HS-27A (cell line): Measurements from ENCODE around the gene CEP97.

ENCODE experiments used
- DNase-seq: peaks from one replicate; pipeline ENCODE4 v3.0.0-alpha.2; 2012; ENCODE audit warnings: low read depth, missing footprints

Gene CEP97

DNA sequence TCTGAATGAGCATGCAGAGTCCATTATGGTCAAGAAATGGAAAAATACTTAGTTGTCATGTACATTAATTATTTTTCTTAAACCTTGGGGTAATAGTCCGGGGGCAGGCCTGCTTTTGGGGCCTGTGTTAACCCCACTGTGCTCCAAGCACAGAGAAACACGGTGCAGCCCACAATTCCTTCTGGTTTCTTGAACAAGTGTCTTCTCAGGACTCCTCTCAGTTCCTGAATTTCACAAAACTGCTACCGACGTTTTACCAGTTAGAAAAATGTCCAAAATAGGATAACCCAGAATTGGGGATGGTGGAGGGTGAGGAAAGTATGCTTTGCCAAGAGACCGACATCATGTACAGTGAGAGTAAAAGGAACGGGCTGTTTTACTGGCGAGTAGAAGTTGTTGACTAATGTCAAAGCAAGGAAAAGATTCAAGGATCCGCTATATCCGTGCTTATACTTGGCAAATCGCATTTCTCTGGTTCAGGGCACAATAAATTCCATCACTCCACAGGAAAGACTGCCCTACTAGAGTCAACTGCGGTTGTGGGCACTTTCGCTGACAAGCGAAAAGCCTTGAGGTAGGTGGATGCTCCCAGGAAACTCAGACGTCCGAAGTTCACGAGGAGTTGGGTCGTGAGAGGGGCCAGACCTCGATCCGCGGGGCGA, 54.1 kb downstream of the CEP97 start:
- DNase-seq, result no peak

DNA sequence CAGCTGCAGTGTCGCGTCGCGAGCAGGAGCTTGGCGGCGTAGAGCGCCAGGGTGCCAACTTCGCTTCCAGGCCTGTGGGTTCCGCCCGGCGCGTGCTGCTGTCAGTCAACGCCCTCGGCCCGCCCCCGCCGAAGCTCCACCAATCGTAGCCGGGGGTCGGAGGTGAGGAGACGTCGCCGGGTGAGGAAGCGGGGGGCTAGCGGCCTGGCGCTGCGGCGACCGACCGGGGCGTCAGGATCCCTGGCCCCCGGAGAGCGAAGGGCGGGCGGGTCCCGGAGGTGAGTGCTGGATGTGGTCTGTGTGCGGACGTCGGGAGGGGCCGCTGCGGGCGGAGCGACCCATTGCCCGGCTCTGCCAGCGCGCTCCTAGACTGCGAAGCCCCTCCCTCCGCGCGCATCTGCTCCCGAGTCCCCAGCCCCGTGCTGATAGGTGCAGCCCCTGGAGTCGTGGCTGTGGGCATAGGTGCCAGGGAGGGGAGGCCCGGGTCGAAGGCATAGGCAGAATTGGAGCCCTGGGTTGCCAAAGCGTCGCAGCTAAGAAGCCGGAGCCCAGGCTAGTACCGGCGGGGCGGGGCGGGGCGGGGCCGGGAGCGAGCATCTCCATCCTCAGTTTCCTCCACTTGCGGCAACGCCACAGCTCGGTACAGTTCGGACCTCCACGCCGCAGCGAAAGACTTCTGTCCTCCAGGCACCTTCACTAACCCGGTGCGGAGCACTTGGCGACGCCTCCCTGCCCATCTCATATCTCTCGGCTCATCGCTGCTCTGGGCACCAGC, 54.8 kb downstream of the CEP97 start, which contains the start of gene NXPE3:
Gene NXPE3, plus strand, starts transcription at position 165 of the 775 bp plus-strand sequence. CDS start 6,386 bp downstream, outside the sequence.
- DNase-seq, result peak; percentile 62

DNA sequence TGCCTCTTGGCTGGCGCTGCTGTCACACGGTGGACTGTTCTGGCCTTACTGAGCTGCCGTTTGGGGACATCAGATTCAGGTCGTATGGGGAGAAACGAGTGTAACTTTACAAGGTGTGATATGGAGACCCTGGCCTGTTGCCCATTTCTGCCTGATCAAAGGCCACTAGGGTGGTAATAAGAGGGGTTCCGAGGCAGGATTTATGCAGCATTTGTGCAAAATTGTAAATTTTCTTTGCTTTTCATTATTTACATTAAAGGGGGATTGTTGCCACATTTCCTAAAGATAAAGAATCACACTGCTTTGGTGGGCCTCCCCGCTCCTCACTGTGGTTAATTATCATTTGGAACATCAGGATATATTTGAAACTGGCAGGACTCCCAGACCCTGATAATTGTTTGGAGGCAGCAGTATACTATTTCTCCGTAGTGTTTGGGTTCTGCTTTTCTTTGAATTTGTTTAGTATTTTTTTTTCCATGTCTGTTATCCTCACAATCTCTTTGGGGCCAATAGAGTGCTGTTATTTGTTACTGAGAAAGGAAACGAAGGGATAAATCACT, 55.5 kb downstream of the CEP97 start:
- no peak for DNase-seq

DNA sequence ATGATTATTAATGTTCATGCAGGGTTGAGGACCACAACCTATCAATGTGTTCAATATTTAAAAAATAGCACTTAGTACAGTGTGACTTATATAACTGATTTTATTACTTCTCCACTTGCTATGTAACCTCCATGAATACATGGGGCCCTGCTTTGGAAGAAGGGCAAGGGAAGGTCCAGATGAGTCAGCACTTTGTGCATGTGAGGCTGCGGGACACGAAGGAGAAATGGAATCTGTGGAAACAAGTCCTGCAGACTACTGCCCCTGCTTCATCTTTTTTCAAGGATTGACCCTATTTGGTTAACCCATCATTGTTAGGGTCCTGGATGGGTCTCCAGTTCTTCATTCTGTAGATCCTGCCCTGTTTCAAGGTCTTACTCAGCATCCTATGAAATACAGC, 56.2 kb downstream of the CEP97 start:
- DNase-seq, result peak; percentile 60

DNA sequence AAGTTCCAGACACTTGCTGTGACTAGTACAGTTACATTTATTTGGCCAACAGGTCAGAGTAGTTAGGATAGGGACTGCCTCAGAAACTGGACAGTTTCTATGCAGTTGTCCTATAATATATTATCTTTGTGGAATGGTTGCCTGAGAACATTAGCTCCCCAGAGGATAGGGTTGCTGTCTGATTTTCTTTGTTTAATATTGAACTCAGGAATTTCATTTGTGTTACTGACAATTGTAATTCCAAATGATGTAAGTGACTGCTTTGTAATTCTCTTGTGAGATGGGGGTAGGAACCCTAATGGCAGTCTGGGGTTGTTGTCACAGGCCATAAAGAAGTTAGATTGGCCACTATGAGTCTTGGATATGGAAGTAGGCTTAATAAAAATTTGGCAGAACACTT, 56.8 kb downstream of the CEP97 start:
- DNase-seq, result no peak

DNA sequence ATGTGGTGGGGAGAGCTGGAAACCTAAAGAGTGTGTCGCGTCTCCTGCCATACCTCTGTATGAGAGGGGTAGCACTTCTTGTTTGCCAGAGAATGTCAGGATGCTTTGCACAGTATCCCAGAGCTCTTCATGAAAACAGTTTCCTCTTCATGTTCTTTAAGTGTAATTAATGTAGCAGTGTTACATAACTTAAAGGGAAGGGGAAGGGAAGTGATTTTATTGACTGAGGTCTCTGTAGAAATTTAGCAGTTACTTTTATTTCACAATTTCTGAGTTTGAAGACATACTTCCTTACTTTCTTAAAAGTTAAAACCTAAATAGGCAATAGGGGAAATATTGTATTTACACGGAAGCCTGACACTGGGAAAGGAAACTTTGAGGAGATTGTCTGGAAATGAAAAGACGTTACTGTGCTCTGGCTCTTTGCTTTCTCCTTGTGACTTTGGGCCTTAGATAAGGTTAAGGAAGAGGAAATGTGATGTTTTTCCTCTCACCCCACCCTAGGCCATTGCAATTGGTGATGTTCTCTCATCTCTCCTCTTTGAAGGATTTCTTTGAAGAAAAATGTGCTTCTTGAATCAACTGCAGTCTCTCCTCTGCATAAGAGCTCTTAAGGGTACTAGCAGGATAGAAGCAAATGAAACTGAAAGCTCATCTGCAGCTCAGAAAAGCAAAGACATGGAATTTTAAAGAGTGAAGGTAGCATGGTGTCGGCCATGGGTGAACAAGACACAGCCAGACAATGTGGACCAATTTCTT, 60.6 kb downstream of the CEP97 start:
- no peak for DNase-seq

DNA sequence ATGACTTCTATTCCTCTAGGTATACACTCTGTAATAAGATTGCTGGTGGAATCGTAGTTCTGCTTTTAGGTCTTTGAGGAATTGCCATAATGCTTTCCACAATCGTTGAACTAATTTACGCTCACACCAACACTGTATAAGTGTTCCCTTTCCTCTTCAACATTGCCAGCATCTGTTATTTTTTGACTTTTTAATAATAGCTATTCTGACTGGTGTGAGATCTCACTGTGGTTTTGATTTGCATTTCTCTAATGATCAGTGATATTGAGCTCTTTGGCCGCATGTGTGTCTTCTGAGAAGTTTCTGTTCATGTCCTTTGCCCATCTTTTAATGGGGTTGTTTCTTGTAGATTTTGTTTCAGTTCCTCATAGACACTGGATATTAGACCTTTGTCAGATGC, 67.4 kb downstream of the CEP97 start:
- no peak for DNase-seq

DNA sequence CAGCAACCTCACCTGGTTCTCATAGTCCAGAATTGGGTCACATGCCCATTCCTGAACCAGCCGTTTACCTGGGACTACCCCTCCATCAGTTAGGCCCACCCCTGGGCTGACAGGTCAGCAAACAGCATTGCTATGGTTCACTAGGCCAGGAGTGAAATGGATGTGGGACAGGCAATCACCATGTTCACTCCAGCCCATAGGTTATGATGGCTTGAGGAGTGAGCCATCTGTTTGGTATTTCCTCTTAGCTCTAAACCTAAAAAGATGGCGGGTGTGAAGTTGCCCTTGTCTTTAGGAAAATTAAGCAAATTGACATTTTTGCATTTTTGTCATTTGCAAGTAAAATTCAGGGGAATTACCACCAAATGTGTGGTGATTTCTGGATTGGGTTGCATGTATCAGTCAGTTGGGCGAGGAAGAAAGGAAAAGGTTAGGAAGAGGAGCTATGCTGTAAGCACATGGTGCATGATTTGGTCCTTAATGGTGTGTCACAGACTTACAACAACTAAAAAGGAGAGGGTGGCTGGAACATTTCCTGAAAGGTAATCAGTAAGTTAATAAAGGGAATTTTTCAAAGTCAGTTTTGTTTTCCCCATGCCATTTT, 71.8 kb downstream of the CEP97 start:
- DNase-seq, result no peak

DNA sequence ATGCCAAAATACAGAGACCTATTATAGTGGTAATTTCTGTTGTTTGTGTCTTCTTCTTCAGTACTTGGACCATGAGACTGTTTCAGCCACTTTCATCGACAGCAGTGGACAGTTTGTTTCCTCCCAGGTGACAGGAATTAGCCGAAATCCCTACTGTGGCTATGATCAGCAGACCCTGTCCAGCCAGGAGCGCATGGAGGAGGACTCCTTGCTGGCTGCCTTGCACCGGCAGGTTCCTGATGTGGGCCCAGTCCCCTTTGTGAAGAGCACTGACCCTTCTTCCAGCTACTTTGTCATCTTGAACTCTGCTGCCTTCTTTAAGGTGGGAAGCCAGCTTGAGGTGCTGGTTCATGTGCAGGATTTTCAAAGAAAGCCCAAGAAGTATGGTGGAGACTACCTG, 76.8 kb downstream of the CEP97 start:
- no peak for DNase-seq

DNA sequence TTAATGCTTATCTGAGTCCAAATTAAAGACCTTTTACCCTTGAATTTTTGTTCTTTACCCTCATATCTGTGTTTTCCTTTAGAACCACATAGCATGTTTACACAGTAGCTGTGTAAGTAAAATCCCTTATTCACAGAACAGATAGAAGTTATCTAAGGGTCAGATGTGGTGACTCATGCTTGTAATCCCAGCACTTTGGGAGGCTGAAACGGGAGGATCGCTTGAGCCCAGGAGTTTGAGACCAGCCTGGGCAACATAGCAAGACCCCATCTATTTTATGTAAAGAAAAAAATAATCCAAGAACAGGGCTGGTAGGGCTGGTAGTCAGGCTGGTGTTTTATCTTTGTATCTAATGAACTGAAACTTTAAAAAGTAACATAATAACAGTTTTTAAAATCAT, 77.8 kb downstream of the CEP97 start:
- DNase-seq, result no peak

DNA sequence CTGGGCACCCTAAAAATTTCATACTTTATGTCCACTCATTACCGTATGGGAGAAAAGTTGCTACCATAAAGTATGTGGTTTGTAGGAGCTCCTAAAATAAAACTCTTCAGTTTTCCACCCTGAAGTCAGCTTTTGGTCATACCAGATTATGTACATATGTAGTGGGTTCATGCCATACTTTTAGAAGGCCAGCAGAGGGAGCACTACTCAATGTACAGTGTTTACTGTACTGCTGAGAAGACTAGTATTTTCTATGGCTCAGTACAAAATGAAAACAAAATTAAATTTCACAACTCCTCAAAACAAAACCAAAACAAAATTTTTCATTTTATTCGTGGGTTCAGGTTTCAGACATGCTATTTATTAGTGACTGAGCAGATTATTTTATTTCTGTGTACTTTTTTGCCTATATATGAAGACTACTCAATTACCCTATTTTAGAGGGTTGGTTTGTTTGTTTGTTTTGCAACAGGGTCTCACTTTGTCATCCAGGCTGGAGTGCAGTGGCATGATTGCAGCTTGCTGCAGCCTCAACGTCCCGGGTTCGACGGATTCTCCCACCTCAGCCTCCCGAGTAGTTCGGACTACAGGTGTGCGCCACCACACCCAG, 78.9 kb downstream of the CEP97 start:
- peak; percentile 36 for DNase-seq

DNA sequence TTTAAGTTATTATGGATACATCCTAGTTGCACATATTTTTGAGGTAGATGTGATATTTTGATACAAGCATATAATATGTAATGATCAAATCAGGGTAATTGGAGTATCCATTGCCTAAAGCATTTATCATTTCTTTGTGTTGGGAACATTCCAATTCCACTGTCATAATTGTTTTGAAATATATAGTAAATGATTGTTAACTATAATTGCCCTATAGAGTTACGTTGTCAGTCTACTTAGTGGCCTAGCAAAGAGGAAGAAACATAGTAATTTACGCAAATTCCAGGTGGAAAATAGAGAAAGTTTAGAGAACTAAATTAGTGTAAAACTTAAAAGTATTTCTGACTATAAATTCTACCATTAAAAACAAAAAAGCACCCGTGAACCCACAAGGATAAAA, 79.5 kb downstream of the CEP97 start:
- no peak for DNase-seq

DNA sequence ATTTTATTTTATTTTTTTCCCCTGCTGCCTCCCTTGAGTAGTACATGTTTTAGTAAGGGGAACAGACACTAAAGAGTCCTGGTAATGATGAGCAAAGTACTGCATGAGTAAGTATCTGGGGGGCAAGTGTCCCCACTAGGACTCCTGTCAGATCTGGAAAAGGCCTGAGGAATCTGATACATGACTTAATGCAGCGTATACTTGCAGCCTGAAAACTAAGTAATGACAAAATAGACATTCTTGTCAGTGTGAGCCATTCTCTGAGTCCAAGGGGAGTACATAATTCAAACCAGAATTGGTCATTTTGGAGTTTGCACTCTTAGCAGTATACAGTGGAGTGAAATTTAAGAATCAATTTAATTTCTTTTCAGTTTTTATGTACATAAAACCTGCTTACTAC, 82.1 kb downstream of the CEP97 start:
- DNase-seq, result no peak

DNA sequence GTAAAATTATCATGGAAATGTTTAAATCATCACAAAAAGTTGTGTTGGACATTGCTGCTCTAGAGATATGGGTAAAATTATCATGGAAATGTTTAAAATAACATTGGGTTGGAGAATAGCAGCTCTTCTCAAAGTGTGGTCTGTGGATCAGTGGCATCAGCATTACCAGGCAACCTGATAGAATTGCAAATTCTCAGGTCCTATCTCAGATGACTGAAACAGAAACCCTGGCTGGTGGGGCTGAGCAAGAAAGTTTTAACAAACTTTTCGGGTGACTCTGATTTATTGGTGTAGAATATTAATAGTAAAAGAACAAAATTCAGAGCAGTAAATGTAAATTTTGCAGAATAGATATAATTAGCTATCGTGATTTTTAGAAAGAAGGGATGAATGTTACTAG, 83.5 kb downstream of the CEP97 start:
- no peak for DNase-seq

DNA sequence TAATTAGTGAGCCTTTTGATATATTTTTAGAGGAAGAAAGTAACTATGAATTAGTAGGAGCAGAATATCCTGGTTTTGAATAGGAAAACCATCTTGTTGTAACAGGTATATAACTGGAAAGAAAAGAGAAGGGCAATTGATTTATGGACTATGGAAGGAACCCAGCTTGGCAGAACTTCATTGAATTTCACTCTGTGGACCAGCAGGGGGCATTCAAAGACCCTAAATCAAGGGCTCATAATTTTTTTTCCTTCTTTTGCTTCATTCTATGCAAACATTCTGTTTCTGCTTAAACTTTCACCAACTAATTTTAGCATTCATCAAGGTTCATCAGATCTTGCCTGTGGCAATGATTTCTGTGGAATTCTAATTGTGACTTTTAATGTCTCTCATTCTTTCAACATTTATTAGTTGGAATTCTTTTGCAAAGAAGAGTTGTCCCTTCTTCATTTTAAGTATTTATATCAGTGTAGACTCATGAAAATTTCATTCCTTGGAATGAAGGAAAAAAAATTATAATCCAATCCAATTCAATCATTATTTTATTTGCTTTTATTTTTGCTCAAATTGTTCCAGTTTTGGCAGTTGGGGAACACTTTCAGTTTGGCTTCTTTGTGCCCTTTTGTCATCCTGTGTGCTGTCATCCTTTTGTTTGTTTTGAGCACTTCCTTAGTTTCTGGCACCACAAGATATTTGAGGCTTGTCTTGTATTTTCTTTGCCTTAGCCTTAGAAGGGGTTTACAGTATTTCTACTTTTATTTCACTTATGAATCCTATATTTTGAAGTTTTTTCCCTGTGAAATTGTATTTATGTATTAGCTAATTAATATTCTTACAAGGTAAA, 85.0 kb downstream of the CEP97 start:
- peak; percentile 35 for DNase-seq

DNA sequence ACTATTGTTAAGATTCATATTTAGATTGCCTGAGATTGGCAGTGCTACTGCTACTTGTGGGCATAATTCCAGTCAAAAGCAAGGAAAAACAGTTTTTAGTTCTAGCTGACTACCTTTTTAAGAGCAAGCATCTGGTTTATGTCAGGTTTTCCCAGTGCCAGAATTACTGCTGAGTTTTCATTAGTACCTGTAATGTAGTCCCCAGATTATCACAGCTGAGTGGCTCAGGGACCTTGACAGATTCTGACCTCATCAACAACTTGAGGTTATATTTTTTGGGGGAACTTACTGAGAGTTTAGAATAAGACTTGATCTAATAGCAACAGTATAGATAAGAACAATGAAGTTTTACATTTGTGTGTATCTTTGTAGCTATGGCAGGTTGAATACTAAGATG, 85.6 kb downstream of the CEP97 start:
- no peak for DNase-seq

DNA sequence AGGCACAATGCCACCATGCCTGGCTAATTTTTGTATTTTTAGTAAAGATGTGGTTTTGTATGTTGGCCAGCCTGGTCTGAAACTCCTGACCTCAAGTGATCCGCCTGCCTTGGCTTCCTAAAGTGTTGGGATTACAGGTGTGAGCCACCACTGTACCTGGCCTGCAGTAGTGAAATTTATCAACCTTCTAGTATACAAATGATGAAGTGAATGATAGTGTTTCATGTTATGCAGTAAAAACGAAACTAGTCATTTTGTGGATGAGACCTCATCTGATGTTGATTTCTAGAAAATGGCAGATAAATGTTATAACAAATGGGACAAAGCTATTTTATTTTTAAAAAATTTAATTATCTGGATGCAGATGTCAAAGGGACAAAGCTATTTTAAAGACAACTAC, 87.5 kb downstream of the CEP97 start:
- no peak for DNase-seq

DNA sequence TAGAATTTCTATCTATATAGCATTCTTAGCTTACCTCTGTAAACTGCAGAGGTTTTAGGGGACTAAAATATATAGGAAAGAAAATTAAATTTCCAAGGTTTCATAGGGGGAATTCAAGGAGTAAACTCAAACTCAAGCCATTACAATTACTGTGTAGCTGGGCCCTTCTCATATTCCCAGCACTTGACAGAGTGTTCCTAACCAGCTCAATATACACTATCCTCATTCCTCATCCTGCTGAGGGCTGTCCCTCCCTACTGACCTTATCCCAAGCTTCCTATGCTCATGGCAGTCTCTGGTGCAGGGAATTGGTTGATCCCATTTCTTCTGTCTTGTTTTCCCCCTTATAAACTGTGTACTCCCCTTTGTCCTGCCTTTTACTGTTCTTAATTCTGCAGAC, 88.5 kb downstream of the CEP97 start:
- no peak for DNase-seq

DNA sequence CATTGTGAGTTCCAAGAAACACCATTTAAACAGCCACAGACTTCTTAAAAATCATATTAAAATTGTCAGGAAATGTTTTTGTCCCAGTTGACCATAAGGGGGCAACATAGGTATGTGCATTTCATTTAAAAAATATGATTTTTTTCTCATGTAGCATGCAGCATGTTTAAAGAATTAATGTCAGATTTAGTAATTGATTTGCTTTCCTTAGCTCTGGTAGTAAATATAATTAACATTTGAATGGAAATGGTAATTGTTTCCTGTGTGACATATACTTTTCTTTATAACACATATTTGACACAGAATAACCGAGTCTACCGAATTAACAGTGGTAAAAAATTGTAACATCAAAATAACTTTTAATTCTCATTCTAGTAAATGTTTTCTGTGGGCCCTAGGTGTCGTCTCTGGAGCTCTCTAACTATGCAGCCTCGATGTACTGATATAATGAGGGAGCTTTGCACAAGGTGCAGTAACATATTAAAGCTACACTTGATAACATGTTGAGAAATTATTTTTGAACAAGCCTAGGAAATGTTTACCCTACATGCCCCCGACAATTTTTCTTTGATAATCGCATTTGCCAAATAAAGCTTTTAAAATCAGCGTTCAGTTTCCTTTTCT, 89.5 kb downstream of the CEP97 start:
- DNase-seq, result no peak

DNA sequence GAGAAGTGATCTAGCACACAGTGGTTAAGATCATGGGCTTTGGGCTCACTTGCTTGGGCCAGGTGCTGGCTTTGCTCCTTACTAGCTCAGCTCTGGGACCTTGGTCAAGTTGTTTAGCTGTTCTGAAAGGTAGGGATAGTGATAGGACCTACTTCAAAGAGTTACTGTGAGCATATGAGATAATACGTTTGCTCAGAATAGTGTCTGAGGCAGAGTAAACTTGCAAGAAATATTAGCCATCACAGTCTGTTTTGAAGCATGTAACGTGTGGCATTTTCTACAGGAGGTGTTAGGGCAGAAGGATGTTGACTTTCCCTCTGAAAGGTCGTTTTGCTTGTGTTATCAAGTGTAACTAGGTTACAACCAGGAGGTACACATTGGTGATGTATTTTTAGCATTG, 90.4 kb downstream of the CEP97 start:
- DNase-seq, result no peak
